Skeletal muscle tissue (tissue), 4 donors: Measurements from ENCODE around the gene EPHB1. TPM values are rescaled to one million over a fixed set of nuclear protein-coding genes. Genes with fewer than 3 reads are reported as not detected.

Experiments
- H3K27ac ChIP-seq: one replicate; pipeline ENCODE4 v1.7.0; 2013; ENCODE audit warnings: mild to moderate bottlenecking, low read depth, low read length, inconsistent platforms
- H3K27me3 ChIP-seq, 3 donors: one replicate each; pipeline ENCODE4 v1.7.0; 2013; ENCODE audit warnings: low read length in 3 of 3; ENCODE audit not compliant: control insufficient read depth in 3 of 3, insufficient read depth in 3 of 3
- H3K36me3 ChIP-seq, 3 donors: one replicate each; pipeline ENCODE4 v1.7.0; 2013; ENCODE audit warnings: low read length in 3 of 3; ENCODE audit not compliant: control insufficient read depth in 3 of 3, insufficient read depth in 3 of 3
- H3K4me1 ChIP-seq, 3 donors: one replicate each; pipeline ENCODE4 v1.7.0; 2013; ENCODE audit warnings: low read length in 3 of 3, mild to moderate bottlenecking in 3 of 3; ENCODE audit not compliant: control insufficient read depth in 3 of 3, insufficient read depth in 3 of 3
- H3K4me3 ChIP-seq, 3 donors: one replicate each; pipeline ENCODE4 v1.7.0; 2013; ENCODE audit warnings: low read length in 3 of 3
- H3K9ac ChIP-seq, 3 donors: one replicate each; pipeline ENCODE4 v1.7.0; 2013; ENCODE audit warnings: low read length in 3 of 3, mild to moderate bottlenecking in 3 of 3, moderate library complexity in 2 of 3, low read depth in 1 of 3
- H3K9me3 ChIP-seq, 3 donors: one replicate each; pipeline ENCODE4 v1.7.0; 2013; ENCODE audit warnings: low read length in 3 of 3; ENCODE audit not compliant: control insufficient read depth in 3 of 3
- total RNA-seq: library from RNA; depleted of rRNA; stranded (reverse); fragments of >200 nt; gene quantifications from one replicate; pipeline ENCODE4 v1.2.3, GENCODE V29; 2014
- donor health status: Osteomylitis.

The EPHB1 gene
- total RNA-seq, 1 donor from 2014 or later = 5.7 TPM

DNA sequence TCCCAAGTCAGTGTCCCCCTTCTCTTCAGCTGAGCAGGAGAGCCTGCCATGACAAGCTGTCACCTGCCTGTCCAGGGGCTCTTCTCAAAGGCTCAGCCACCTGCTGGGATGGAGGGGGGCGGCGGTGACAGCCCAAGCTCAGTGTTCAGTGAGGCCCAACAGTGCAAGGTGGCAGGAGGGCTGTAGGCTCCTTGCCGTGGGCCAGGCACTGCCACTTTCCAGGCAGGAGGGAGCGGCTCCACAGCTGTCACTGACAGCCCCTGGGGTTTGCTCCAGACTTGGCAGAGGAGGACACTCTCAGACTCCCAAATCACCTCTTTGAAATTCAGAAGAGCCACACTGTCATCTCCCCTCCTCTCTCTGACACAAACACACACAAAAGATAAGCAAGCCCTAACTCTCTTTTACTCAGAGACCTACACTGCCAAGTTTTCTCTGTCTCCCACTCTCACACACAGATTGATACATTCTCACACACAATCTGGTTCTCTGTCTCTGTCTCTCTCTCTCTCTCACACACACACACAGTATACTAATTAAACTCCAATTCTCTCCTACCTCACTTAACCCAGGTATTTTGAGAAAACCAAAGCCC is 443.3 kb downstream of the EPHB1 start:
- Histone ChIP-seq H3K9ac (no peak overlapping the region), H3K4me3 (no peak overlapping the region), H3K27ac (no peak overlapping the region), H3K27me3 (no peaks in the 10 kb centered on the region), H3K4me1 (peaks cover 3 to 21% (median 7%) of the 10 kb centered on the region in 3 donors), H3K9me3 (no peaks in the 10 kb centered on the region), H3K36me3 (no peaks in the 10 kb centered on the region)

DNA sequence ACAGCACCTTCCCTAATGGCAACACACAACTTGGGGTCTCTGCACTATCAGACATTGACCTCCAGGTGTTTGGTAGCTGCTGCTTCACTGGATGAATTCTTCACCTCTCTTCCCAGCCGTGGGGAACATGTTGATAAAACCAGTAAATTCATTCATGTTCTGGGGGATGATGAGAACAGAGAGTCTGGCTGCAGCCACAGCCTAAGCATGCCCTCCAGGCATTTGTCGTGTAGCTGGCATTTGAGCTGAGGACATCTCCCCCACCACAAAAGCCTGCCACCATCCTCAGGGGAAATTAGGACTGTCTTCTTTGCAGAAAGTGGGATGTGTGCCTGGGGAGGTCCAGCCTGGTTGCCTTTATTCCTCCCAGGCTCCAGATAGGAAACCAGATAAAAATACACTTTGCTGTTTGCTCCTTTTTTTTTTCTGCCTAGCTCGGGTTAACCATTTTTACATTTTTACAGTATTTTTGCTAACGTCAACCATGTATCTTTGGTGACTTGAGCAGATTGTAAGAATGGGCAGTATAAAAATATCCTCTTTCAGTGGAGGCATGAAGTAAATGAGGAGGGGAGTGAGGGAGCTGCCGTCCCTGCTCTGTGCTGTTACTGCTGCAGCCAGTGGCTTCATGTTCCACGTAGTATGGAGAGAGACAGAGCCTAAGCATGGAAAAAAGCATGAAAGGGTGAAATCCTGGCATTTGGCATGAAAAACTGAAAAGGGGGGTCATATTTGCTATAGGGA is 444.0 kb downstream of the EPHB1 start:
- no peak overlapping the region for H3K9ac ChIP-seq
- no peaks in the 10 kb centered on the region for H3K9me3 ChIP-seq
- peaks cover 3 to 21% (median 7%) of the 10 kb centered on the region in 3 donors for H3K4me1 ChIP-seq
- H3K27ac ChIP-seq = no peak overlapping the region
- H3K36me3 ChIP-seq = no peaks in the 10 kb centered on the region
- no peaks in the 10 kb centered on the region for H3K27me3 ChIP-seq
- no peak overlapping the region for H3K4me3 ChIP-seq

DNA sequence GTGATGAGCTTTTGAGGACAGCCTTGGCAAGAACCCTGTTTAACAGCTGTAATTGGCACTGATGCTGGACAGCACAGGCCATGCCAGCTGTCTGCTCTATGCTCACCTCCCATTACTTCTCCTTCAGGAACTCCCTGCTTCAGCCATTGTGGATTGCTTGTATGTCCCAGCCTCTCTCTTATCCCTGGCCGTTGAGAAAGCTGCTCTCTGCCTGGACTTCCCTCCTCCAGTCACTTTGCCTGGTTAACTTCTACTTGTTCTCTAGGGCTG is 444.5 kb downstream of the EPHB1 start:
- H3K4me1 ChIP-seq = peaks cover 3 to 21% (median 7%) of the 10 kb centered on the region in 3 donors
- H3K36me3 ChIP-seq = no peaks in the 10 kb centered on the region
- H3K27ac ChIP-seq = no peak overlapping the region
- no peak overlapping the region for H3K9ac ChIP-seq
- no peak overlapping the region for H3K4me3 ChIP-seq
- H3K27me3 ChIP-seq = no peaks in the 10 kb centered on the region
- no peaks in the 10 kb centered on the region for H3K9me3 ChIP-seq

DNA sequence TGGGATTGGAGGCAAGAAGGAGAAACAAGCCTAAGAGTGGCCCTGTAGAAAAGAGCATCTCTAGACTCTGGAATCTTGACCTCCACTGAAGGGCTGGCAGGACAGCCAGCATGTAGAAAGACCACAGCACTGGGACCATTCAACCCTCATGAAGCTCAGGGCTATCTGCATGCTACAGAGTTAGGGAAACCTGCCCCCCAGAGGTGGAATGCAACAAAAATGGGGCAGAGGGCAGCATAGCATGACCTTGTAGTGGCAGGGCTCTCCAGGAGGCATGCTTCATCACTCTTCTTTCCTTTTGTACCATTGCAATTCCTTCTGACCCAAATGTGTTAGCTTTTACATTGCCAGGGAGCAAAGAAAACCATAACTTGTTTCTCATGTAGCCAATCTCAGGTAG is 445.4 kb downstream of the EPHB1 start:
- H3K4me3 ChIP-seq = no peak overlapping the region
- no peak overlapping the region for H3K27ac ChIP-seq
- H3K9me3 ChIP-seq = no peaks in the 10 kb centered on the region
- peaks cover 3 to 21% (median 7%) of the 10 kb centered on the region in 3 donors for H3K4me1 ChIP-seq
- no peaks in the 10 kb centered on the region for H3K36me3 ChIP-seq
- H3K9ac ChIP-seq = no peak overlapping the region
- no peaks in the 10 kb centered on the region for H3K27me3 ChIP-seq

DNA sequence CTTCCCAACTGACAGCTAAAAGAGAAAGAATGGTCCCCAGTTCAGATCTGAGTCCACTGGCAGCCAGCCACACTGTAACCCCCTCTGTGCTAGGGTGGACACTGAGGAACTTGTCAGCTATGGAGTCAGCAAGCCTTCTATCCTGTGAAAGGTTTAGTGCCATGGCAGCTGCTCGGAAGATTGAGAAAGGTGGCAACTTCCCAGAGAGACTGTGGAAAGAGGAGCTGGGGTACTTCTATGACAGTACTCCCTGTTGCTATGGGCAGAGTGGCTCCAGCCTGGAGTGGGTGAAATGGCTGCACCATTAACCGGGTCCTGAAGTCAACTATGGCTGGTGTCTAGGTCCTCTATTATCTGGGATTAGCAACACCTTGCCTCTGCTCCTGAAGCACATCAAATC is 447.2 kb downstream of the EPHB1 start:
- Histone ChIP-seq H3K9me3 (no peaks in the 10 kb centered on the region), H3K27ac (no peak overlapping the region), H3K36me3 (no peaks in the 10 kb centered on the region), H3K9ac (no peak overlapping the region), H3K4me1 (peaks cover 7 to 25% (median 8%) of the 10 kb centered on the region in 3 donors), H3K27me3 (no peaks in the 10 kb centered on the region), H3K4me3 (no peak overlapping the region)

DNA sequence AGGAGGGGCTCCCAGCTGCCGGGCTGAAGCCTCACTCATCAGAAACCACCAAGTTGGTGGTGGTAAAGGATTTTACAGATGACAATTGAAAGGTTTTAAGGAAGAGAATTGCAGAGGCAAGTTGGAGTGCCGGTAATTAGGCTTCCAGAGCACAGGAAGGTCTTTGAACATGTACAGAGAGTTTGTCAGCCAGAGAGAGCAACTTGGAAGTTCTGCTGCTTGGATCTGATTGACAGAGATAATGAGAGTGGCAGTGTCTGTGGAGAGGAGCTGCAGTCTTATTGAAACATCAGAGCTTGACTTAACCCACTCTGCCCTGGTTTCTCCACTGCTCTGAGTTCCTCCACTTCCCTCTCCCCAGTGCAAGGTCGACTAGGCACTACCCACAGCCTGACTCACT is 448.6 kb downstream of the EPHB1 start:
- no peak overlapping the region for H3K4me3 ChIP-seq
- no peak overlapping the region for H3K9ac ChIP-seq
- H3K9me3 ChIP-seq = no peaks in the 10 kb centered on the region
- H3K36me3 ChIP-seq = no peaks in the 10 kb centered on the region
- H3K27me3 ChIP-seq = no peaks in the 10 kb centered on the region
- no peak overlapping the region for H3K27ac ChIP-seq
- peaks cover 8 to 27% (median 15%) of the 10 kb centered on the region in 3 donors for H3K4me1 ChIP-seq

DNA sequence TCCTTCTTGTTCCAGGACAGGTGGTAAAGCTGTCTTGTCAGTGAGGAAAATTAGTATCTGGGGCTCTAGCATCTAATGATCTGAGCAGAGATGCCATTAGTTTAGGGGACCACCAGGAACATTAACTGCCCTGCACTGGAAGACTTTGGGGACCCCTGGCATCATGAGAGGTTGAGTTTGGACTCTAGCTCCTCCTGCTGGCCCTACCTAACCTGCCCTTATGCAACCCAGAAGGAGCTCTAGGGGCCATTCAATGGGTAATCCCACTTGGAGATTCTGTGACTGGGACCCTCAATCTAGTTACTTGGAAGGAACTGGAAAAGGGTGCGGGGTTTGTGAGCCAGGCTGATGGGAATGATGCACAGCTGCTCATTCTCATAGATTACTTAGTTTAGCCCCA is 451.0 kb downstream of the EPHB1 start:
- Histone ChIP-seq H3K9ac (no peak overlapping the region), H3K9me3 (no peaks in the 10 kb centered on the region), H3K4me1 (peaks cover 5 to 27% (median 18%) of the 10 kb centered on the region in 3 donors), H3K36me3 (no peaks in the 10 kb centered on the region), H3K4me3 (no peak overlapping the region), H3K27me3 (no peaks in the 10 kb centered on the region), H3K27ac (no peak overlapping the region)

DNA sequence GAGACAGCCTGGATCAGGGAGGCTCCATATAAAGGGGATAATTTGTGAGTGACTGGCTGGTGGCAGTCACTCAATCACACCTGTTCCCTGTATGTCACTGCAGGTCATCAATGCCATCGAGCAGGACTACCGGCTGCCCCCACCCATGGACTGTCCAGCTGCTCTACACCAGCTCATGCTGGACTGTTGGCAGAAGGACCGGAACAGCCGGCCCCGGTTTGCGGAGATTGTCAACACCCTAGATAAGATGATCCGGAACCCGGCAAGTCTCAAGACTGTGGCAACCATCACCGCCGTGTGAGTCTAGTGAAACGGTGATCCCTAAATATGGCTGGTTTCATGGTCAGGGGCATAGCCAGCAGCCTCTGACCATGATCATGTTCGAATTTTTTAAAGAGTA is 453.2 kb downstream of the EPHB1 start:
- no peaks in the 10 kb centered on the region for H3K36me3 ChIP-seq
- H3K27me3 ChIP-seq = no peaks in the 10 kb centered on the region
- no peaks in the 10 kb centered on the region for H3K9me3 ChIP-seq
- peaks cover 5 to 14% (median 10%) of the 10 kb centered on the region in 3 donors for H3K4me1 ChIP-seq
- H3K9ac ChIP-seq = no peak overlapping the region
- no peak overlapping the region for H3K4me3 ChIP-seq
- H3K27ac ChIP-seq = no peak overlapping the region

DNA sequence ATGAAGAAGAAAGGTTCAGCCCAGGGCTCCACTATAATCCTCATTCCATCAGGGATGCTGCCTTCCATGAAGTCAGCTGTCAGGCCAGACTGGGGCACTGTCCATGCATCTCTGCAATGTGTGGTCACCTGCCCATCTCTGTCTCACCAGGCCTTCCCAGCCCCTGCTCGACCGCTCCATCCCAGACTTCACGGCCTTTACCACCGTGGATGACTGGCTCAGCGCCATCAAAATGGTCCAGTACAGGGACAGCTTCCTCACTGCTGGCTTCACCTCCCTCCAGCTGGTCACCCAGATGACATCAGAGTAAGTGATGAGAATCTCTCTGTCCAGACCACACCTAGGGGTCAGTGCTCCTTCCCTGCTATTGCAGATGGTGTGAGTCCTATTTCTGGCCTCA is 454.1 kb downstream of the EPHB1 start:
- no peak overlapping the region for H3K27ac ChIP-seq
- H3K9ac ChIP-seq = no peak overlapping the region
- no peaks in the 10 kb centered on the region for H3K9me3 ChIP-seq
- no peaks in the 10 kb centered on the region for H3K36me3 ChIP-seq
- no peaks in the 10 kb centered on the region for H3K27me3 ChIP-seq
- peaks cover 5 to 14% (median 10%) of the 10 kb centered on the region in 3 donors for H3K4me1 ChIP-seq
- H3K4me3 ChIP-seq = no peak overlapping the region

DNA sequence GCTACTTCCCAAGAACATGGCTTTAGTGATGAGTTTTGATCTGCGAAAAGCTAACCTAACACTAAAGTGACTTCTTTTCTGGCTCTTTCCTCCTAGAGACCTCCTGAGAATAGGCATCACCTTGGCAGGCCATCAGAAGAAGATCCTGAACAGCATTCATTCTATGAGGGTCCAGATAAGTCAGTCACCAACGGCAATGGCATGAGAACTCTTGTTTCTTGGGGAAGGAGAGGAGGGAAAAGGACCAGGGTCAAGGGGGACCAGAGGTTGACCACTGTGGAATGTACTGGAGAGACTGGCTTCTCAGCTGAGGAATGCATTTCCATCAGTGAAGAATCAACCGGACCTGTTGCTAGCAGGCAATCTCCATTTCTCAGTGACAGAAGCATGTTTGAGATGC is 463.9 kb downstream of the EPHB1 start:
- no peaks in the 10 kb centered on the region for H3K9me3 ChIP-seq
- no peak overlapping the region for H3K27ac ChIP-seq
- no peak overlapping the region for H3K9ac ChIP-seq
- no peak overlapping the region for H3K4me3 ChIP-seq
- H3K27me3 ChIP-seq = no peaks in the 10 kb centered on the region
- H3K4me1 ChIP-seq = no peaks in the 10 kb centered on the region
- peaks cover 0 to 2% (median 0%) of the 10 kb centered on the region in 3 donors for H3K36me3 ChIP-seq
